HepG2 (cell line): Measurements from ENCODE around the gene HCFC1. TPM values are rescaled to one million over a fixed set of nuclear protein-coding genes. Genes with fewer than 3 reads are reported as not detected.

ENCODE experiments used
- ATAC-seq: fragments of 200-7000 bp; cut with Tn5 transposase; 3 replicates; pipeline ENCODE4 v1.9.1; 2020; ENCODE audit warnings: mild to moderate bottlenecking, moderate library complexity
- BruUV-seq: library from RNA; stranded (reverse); fragments of 400-500 nt; replicated peaks from 2 replicates; lab custom pipeline; 2021; lab: Mats Ljungman, UMichigan
- CTCF ChIA-PET: fragments of 300-600 bp; formaldehyde crosslinking; extraction: SDS; loops from one replicate; lab custom pipeline; 2021; ENCODE audit warnings: low total read pairs, inconsistent platforms, low intra/inter-chr PET ratio; lab: Yijun Ruan, JAX
- POLR2A ChIA-PET: fragments of 350-600 bp; sonication (Branson Sonifier 250); formaldehyde crosslinking; loops from one replicate; lab custom pipeline; 2020; ENCODE audit warnings: antibody characterized with exemption, inconsistent platforms; lab: Yijun Ruan, JAX
- DNase-seq: peaks from one replicate; pipeline ENCODE4 v3.0.0-alpha.2; 2015; ENCODE audit warnings: low spot score
- FAIRE-seq: peaks from 3 replicates; lab custom pipeline; 2011; peaks lifted over from hg19 to GRCh38; lab: Jason Lieb, UNC
- H2AFZ ChIP-seq: one replicate; pipeline ENCODE4 v1.6.1; 2011; ENCODE audit warnings: low read length, inconsistent platforms
- H3K27ac ChIP-seq: fragments of 300-600 bp; 3 replicates; pipeline ENCODE4 v1.8.0; 2011; ENCODE audit warnings: mixed run types, mild to moderate bottlenecking, mixed read lengths, low read length, inconsistent platforms; ENCODE audit not compliant: insufficient read depth; ENCODE audit errors: extremely low read length
- H3K27me3 ChIP-seq, 2 experiments: fragments of 200-600 bp in 1 of 2; 2 replicates in 1 of 2; 3 replicates in 1 of 2; pipeline versions ENCODE4 v1.6.0 to v1.8.0; 2011; ENCODE audit warnings: low read length in 2 of 2, mild to moderate bottlenecking in 2 of 2, moderate library complexity in 2 of 2, inconsistent platforms in 1 of 2; ENCODE audit not compliant: insufficient read depth in 2 of 2, control insufficient read depth in 1 of 2
- H3K36me3 ChIP-seq, 2 experiments: fragments of 200-600 bp in 1 of 2; replicated peaks in 1 of 2; 2 replicates in 1 of 2; 3 replicates in 1 of 2; pipeline versions ENCODE4 v1.5.1 to v1.8.0; 2011; ENCODE audit warnings: low read length in 2 of 2, inconsistent platforms in 1 of 2; ENCODE audit not compliant: insufficient read depth in 2 of 2, control insufficient read depth in 1 of 2
- H3K4me1 ChIP-seq: 2 replicates; pipeline ENCODE4 v1.5.1; 2012; ENCODE audit warnings: low read length, inconsistent platforms; ENCODE audit not compliant: insufficient read depth
- H3K4me2 ChIP-seq: 2 replicates; pipeline ENCODE4 v1.6.0; 2011; ENCODE audit warnings: low read depth, low read length, inconsistent platforms
- H3K4me3 ChIP-seq, 3 experiments: fragments of 200-600 bp in 1 of 3; sonication (generic), shearing (Covaris generic) in 1 of 3; replicated peaks in 1 of 3; 2 replicates each; pipeline ENCODE4 v1.5.1; 2011 to 2016; ENCODE audit warnings: low read length in 3 of 3, inconsistent platforms in 2 of 3, low read depth in 2 of 3, mild to moderate bottlenecking in 2 of 3, control low read depth in 1 of 3, mixed read lengths in 1 of 3; ENCODE audit not compliant: insufficient read depth in 1 of 3
- H3K79me2 ChIP-seq: one replicate; pipeline ENCODE4 v1.6.1; 2011; ENCODE audit warnings: low read length, inconsistent platforms; ENCODE audit not compliant: insufficient read depth
- H3K9ac ChIP-seq: 2 replicates; pipeline ENCODE4 v1.6.0; 2011; ENCODE audit warnings: mild to moderate bottlenecking, low read depth, low read length, inconsistent platforms; ENCODE audit not compliant: insufficient read depth
- H3K9me3 ChIP-seq: 2 replicates; pipeline ENCODE4 v1.5.1; 2012; ENCODE audit warnings: mild to moderate bottlenecking, low read length
- H4K20me1 ChIP-seq: 2 replicates; pipeline ENCODE4 v1.6.0; 2011; ENCODE audit warnings: inconsistent platforms, mild to moderate bottlenecking, low read length, moderate library complexity; ENCODE audit not compliant: insufficient read depth
- JUND ChIP-seq: sonication (generic); formaldehyde crosslinking; IDR thresholded peaks from 2 replicates; pipeline ENCODE4 v1.8.0; 2022; ENCODE audit warnings: mild to moderate bottlenecking, missing genetic modification reagents
- MAFK ChIP-seq, 2 experiments: IDR thresholded peaks in 1 of 2; conservative IDR thresholded peaks in 1 of 2; 2 replicates each; pipeline ENCODE4 v1.6.1; 2011; ENCODE audit warnings: improper control_type of control experiment in 2 of 2, low read length in 2 of 2
- NCOA5 ChIP-seq: sonication (generic); formaldehyde crosslinking; IDR thresholded peaks from 2 replicates; pipeline ENCODE4 v1.4.0; 2020; ENCODE audit warnings: missing genetic modification reagents
- NFIB ChIP-seq: sonication (generic); formaldehyde crosslinking; IDR thresholded peaks from 2 replicates; pipeline ENCODE4 v1.9.0; 2021; ENCODE audit warnings: missing genetic modification reagents, mild to moderate bottlenecking, borderline replicate concordance
- PBX2 ChIP-seq: IDR thresholded peaks from 2 replicates; pipeline ENCODE4 v1.6.1; 2016; ENCODE audit warnings: control low read depth
- RXRB ChIP-seq: IDR thresholded peaks from 2 replicates; pipeline ENCODE4 v1.6.1; 2016; ENCODE audit warnings: borderline replicate concordance, missing genetic modification reagents, missing compliant biosample characterization
- SALL1 ChIP-seq: sonication (generic); formaldehyde crosslinking; IDR thresholded peaks from 2 replicates; pipeline ENCODE4 v1.8.0; 2022; ENCODE audit warnings: mild to moderate bottlenecking, missing genetic modification reagents
- SCMH1 ChIP-seq: sonication (generic); formaldehyde crosslinking; IDR thresholded peaks from 2 replicates; pipeline ENCODE4 v1.9.0; 2021; ENCODE audit warnings: missing genetic modification reagents, mild to moderate bottlenecking, borderline replicate concordance
- SIX1 ChIP-seq: sonication (generic); formaldehyde crosslinking; IDR thresholded peaks from 2 replicates; pipeline ENCODE4 v1.4.0; 2020; ENCODE audit warnings: missing genetic modification reagents, borderline replicate concordance
- ZNF431 ChIP-seq: sonication (generic); formaldehyde crosslinking; IDR thresholded peaks from 2 replicates; pipeline ENCODE4 v1.9.0; 2022; ENCODE audit warnings: missing genetic modification reagents, low read depth, mild to moderate bottlenecking, borderline replicate concordance
- ZNF781 ChIP-seq: sonication (generic); formaldehyde crosslinking; IDR thresholded peaks from 2 replicates; pipeline ENCODE4 v1.5.1; 2020; ENCODE audit warnings: borderline replicate concordance, mild to moderate bottlenecking, missing genetic modification reagents; ENCODE audit errors: not compliant biosample characterization
- WGBS: methylation state at CpG from one replicate; pipeline ENCODE4 v1.1.6; 2017; ENCODE audit warnings: low lambda C conversion rate; 5-methylcytosine and 5-hydroxymethylcytosine counted together
- in situ Hi-C: cut with HindIII; loops from 2 replicates; pipeline ENCODE4 v1.10.0; 2017; ENCODE audit warnings: low pct_unique_long_range_greater_than_20kb; ENCODE audit not compliant: extremely low pct_ligation_motif_present
- intact Hi-C: fragments of 100-400 bp; cut with micrococcal nuclease; formaldehyde crosslinking; loops from one replicate; pipeline ENCODE4 v1.10.0; 2022; ENCODE audit not compliant: unreplicated experiment
- polyA plus RNA-seq, 8 experiments: library from polyadenylated mRNA; depleted of rRNA in 3 of 8; stranded (reverse) in 7 of 8; unstranded in 1 of 8; fragments of >200 nt; fragmentation: Illumina TruSeq in 4 of 8; extraction: Trizol in 4 of 8; gene quantifications; 2 replicates each; pipeline versions ENCODE4 v1.2.1 to v1.2.3, GENCODE V29; 2011 to 2016; ENCODE audit warnings: low read depth in 4 of 8, missing spikeins in 1 of 8, mixed read lengths in 1 of 8; ENCODE audit not compliant: insufficient read depth in 1 of 8
- total RNA-seq, 5 experiments: library from RNA; depleted of rRNA; stranded (reverse); fragments of >200 nt; fragmentation: Illumina TruSeq; extraction: Trizol; gene quantifications; 2 replicates each; pipeline ENCODE4 v1.2.3, GENCODE V29; 2016; ENCODE audit warnings: low read depth in 1 of 5

HCFC1 gene
- total and polyA plus RNA-seq, 2 of the 13 experiments (the other 11 are each of a cell fraction or from before 2014, with no cell fraction given): 5.8 to 17.8 TPM

GRCh38 chrX:153906126-153906917 lies 65.3 kb downstream of the HCFC1 start:
- Histone ChIP-seq H4K20me1 (no peaks in the 10 kb centered on the region), H3K27me3 (peaks cover 2 to 10% of the 10 kb centered on the region in 2 experiments; a peak in 2 of 5 replicates), H3K9ac (no peak overlapping the region), H3K4me3 (no peak overlapping the region), H3K27ac (no peak overlapping the region), H3K9me3 (no peaks in the 10 kb centered on the region), H2AFZ (no peak overlapping the region), H3K4me1 (peaks cover 3% of the 10 kb centered on the region), H3K4me2 (no peak overlapping the region), H3K79me2 (no peaks in the 10 kb centered on the region), H3K36me3 (no peaks in the 10 kb centered on the region)
- TF ChIP-seq NFIB (CRISPR knock-in tag): no peak
- no peak for TF ChIP-seq SALL1 (CRISPR knock-in tag)
- no peak for TF ChIP-seq NCOA5 (CRISPR knock-in tag)
- no peak for TF ChIP-seq PBX2 (CRISPR knock-in tag)
- TF ChIP-seq MAFK (conservative IDR thresholded peaks at IDR 0.05 in 1 of 2, IDR thresholded peaks at IDR 0.05 in 1 of 2; ENCODE audit: low read length in 2 of 2): no peak
- no peak for TF ChIP-seq ZNF431 (CRISPR knock-in tag)
- TF ChIP-seq JUND (CRISPR knock-in tag): no peak
- no peak for TF ChIP-seq SCMH1 (CRISPR knock-in tag)
- no peak for TF ChIP-seq ZNF781 (CRISPR knock-in tag)
- no peak for TF ChIP-seq SIX1
- no peak for TF ChIP-seq RXRB (CRISPR knock-in tag)
- ChIA-PET CTCF (no interaction called here), POLR2A (no interaction called here)
- in situ Hi-C loops: no loop called here
- DNase-seq (no peak), ATAC-seq (no peak), FAIRE-seq (no peak)
- no TSS peak for BruUV-seq
- no CpG with 5 or more reads among the region's 27 CpGs for WGBS
- intact Hi-C loops: no loop called here
